Right lobe of liver (tissue), 6 donors: ENCODE data around the gene UBE2R2. TPM values are rescaled to one million over a fixed set of nuclear protein-coding genes. Genes with fewer than 3 reads are reported as not detected.

Experiments
- ATAC-seq, 4 donors: fragments of 200-7000 bp; cut with Tn5 transposase; one replicate each; pipeline ENCODE4 v1.9.1; 2020; ENCODE audit warnings: mild to moderate bottlenecking in 4 of 4, moderate library complexity in 4 of 4
- DNase-seq, 3 donors: peaks; one replicate each; pipeline ENCODE4 v3.0.0-alpha.2; 2020
- H3K27ac ChIP-seq, 3 donors: fragments of 200-600 bp; one replicate each; pipeline ENCODE4 v1.8.0; 2022
- H3K27me3 ChIP-seq, 2 donors: fragments of 200-600 bp; one replicate each; pipeline ENCODE4 v1.8.0; 2022
- H3K36me3 ChIP-seq, 4 donors: fragments of 200-600 bp; sonication (generic) in 1 of 4; one replicate each; pipeline versions ENCODE4 v1.5.1 to v1.8.0; 2017 to 2022; ENCODE audit warnings: control low read depth in 1 of 4
- H3K4me1 ChIP-seq, 4 donors: fragments of 200-600 bp; sonication (generic) in 1 of 4; one replicate each; pipeline versions ENCODE4 v1.5.1 to v1.8.0; 2017 to 2022; ENCODE audit warnings: control low read depth in 1 of 4
- H3K4me3 ChIP-seq, 3 donors: fragments of 200-600 bp; one replicate each; pipeline ENCODE4 v1.8.0; 2022
- H3K9me3 ChIP-seq, 4 donors: fragments of 200-600 bp; sonication (generic) in 1 of 4; one replicate each; pipeline versions ENCODE4 v1.5.1 to v1.8.0; 2017 to 2022; ENCODE audit warnings: control low read depth in 1 of 4
- CTCF ChIP-seq, 4 donors: fragments of 200-600 bp in 3 of 4; fragments of 450-650 bp in 1 of 4; IDR thresholded peaks; one replicate each; pipeline versions ENCODE4 v1.5.1 to v1.8.0; 2016 to 2022; ENCODE audit warnings: antibody characterized with exemption in 4 of 4, mild to moderate bottlenecking in 2 of 4
- POLR2A ChIP-seq: fragments of 450-650 bp; IDR thresholded peaks from one replicate; pipeline ENCODE4 v1.6.1; 2017; ENCODE audit warnings: antibody characterized with exemption, mild to moderate bottlenecking
- WGBS: methylation state at CpG from one replicate; pipeline ENCODE4 v1.1.6; 2018; ENCODE audit warnings: low coverage, low lambda C conversion rate; ENCODE audit not compliant: insufficient coverage; ENCODE audit errors: missing lambda C conversion rate; 5-methylcytosine and 5-hydroxymethylcytosine counted together
- intact Hi-C, 2 donors: fragments of 100-400 bp; cut with DNase I; formaldehyde crosslinking; loops; one replicate each; pipeline versions ENCODE4 v1.11.2 to v1.14.1; 2022
- total RNA-seq, 6 experiments: library from RNA; depleted of rRNA in 2 of 6; stranded (reverse); fragments of >200 nt in 2 of 6; fragmentation: NEBNext Ultra II Directional in 3 of 6; extraction: Animal tissue kit (Norgen Biotek cat#: 25700) in 3 of 6; gene quantifications; one replicate each; pipeline versions ENCODE4 v1.1.0 to v1.2.4, GENCODE V29; 2016 to 2023
- donor health status: DM: no; HTN: yes; CAD: no.
- donor health status: DM: no; HTN: no; CAD: no.
- donor health status: DM: no; HTN: no; CAD: no.
- donor health status: DM: no; HTN: yes; CAD: no.
- donor health status: DM: no; HTN: yes; CAD: no.

UBE2R2 gene
- total RNA-seq, 6 experiments from 2014 or later: 21.1 to 27.4 (median 21.8) TPM

GRCh38 chr9:33903157-33903780 is 86.3 kb downstream of the UBE2R2 start:
- intact Hi-C loops: no loop called here
- Histone ChIP-seq H3K36me3 (peaks cover 3 to 36% (median 13%) of the 10 kb centered on the region in 4 donors), H3K27me3 (no peaks in the 10 kb centered on the region), H3K4me1 (no peaks in the 10 kb centered on the region), H3K27ac (no peak overlapping the region), H3K4me3 (no peak overlapping the region), H3K9me3 (no peaks in the 10 kb centered on the region)
- DNase-seq (no peak), ATAC-seq (no peak)
- TF ChIP-seq POLR2A: no peak
- TF ChIP-seq CTCF (IDR thresholded peaks at IDR 0.05): no peak
- WGBS: 73% methylated on average over 4 of the region's 4 CpGs

GRCh38 chr9:33905137-33905536 is 88.2 kb downstream of the UBE2R2 start:
- WGBS: 91% methylated on average over 1 of the region's 1 CpG
- TF ChIP-seq CTCF (IDR thresholded peaks at IDR 0.05) (no peak), POLR2A (no peak)
- no peaks in the 10 kb centered on the region for H3K4me1 ChIP-seq
- ATAC-seq (no peak), DNase-seq (no peak)
- H3K27me3 ChIP-seq: no peaks in the 10 kb centered on the region
- peaks cover 3 to 28% (median 11%) of the 10 kb centered on the region in 4 donors for H3K36me3 ChIP-seq
- H3K4me3 ChIP-seq: no peak overlapping the region
- intact Hi-C loops: no loop called here
- no peak overlapping the region for H3K27ac ChIP-seq
- no peaks in the 10 kb centered on the region for H3K9me3 ChIP-seq

GRCh38 chr9:33906769-33907168 is 89.8 kb downstream of the UBE2R2 start:
- 100% methylated on average over 1 of the region's 2 CpGs for WGBS
- Histone ChIP-seq H3K4me3 (no peak overlapping the region), H3K9me3 (no peaks in the 10 kb centered on the region), H3K36me3 (peaks cover 0 to 16% (median 3%) of the 10 kb centered on the region in 4 donors), H3K27me3 (no peaks in the 10 kb centered on the region), H3K4me1 (no peaks in the 10 kb centered on the region), H3K27ac (no peak overlapping the region)
- TF ChIP-seq POLR2A (no peak), CTCF (IDR thresholded peaks at IDR 0.05) (no peak)
- DNase-seq: no peak
- no peak for ATAC-seq
- intact Hi-C loops: no loop called here

GRCh38 chr9:33907347-33907746 is 90.4 kb downstream of the UBE2R2 start:
- intact Hi-C loops: no loop called here
- TF ChIP-seq POLR2A: no peak
- TF ChIP-seq CTCF (IDR thresholded peaks at IDR 0.05): no peak
- Histone ChIP-seq H3K4me3 (no peak overlapping the region), H3K4me1 (no peaks in the 10 kb centered on the region), H3K27me3 (no peaks in the 10 kb centered on the region), H3K9me3 (no peaks in the 10 kb centered on the region), H3K27ac (no peak overlapping the region), H3K36me3 (peaks cover 0 to 13% (median 1%) of the 10 kb centered on the region in 4 donors)
- ATAC-seq (no peak), DNase-seq (no peak)
- 82% methylated on average over 4 of the region's 4 CpGs for WGBS
